Panc1 (cell line): Measurements from ENCODE around the gene ABCC1. TPM values are rescaled to one million over a fixed set of nuclear protein-coding genes. Genes with fewer than 3 reads are reported as not detected.
A peak's percentile ranks its signal among the peaks of the same experiment; 100 is the strongest.

Source experiments
- ATAC-seq: fragments of 200-7000 bp; cut with Tn5 transposase; 2 replicates; pipeline ENCODE4 v1.9.1; 2020; ENCODE audit warnings: mild to moderate bottlenecking, moderate library complexity
- BruUV-seq: library from RNA; stranded (reverse); fragments of 400-500 nt; replicated peaks from 2 replicates; lab custom pipeline; 2021; lab: Mats Ljungman, UMichigan
- CTCF ChIA-PET: fragments of 300-600 bp; sonication (Branson Sonifier 250); formaldehyde crosslinking; loops from one replicate; lab custom pipeline; 2022; ENCODE audit warnings: antibody characterized with exemption; lab: Charles Lee
- POLR2A ChIA-PET: fragments of 300-600 bp; sonication (Branson Sonifier 250); formaldehyde crosslinking; loops from one replicate; lab custom pipeline; 2022; ENCODE audit warnings: antibody characterized with exemption; lab: Charles Lee
- DNase-seq: peaks from one replicate; pipeline ENCODE4 v3.0.0-alpha.2; 2010; ENCODE audit warnings: low read depth, low spot score
- H3K27ac ChIP-seq: 2 replicates; pipeline ENCODE4 v1.5.1; 2011; ENCODE audit warnings: mild to moderate bottlenecking, low read length, inconsistent platforms
- H3K27me3 ChIP-seq: fragments of 200-500 bp; sonication (Bioruptor generic); 2 replicates; pipeline ENCODE4 v1.6.0; 2014; ENCODE audit warnings: low read length, inconsistent platforms; ENCODE audit not compliant: control insufficient read depth, insufficient read depth
- H3K36me3 ChIP-seq: fragments of 200-500 bp; sonication (Bioruptor generic); 2 replicates; pipeline ENCODE4 v1.5.1; 2014; ENCODE audit warnings: inconsistent platforms, mild to moderate bottlenecking, low read length, moderate library complexity; ENCODE audit not compliant: control insufficient read depth, insufficient read depth
- H3K4me1 ChIP-seq: 2 replicates; pipeline ENCODE4 v1.5.1; 2011; ENCODE audit warnings: inconsistent platforms, mild to moderate bottlenecking, low read length, moderate library complexity; ENCODE audit not compliant: control insufficient read depth, insufficient read depth
- H3K4me3 ChIP-seq, 2 experiments: 2 replicates each; pipeline ENCODE4 v1.5.1; 2011 to 2012; ENCODE audit warnings: low read depth in 2 of 2, low read length in 2 of 2, mild to moderate bottlenecking in 2 of 2, inconsistent platforms in 1 of 2, moderate library complexity in 1 of 2
- H3K9me3 ChIP-seq: fragments of 200-500 bp; sonication (Bioruptor generic); 2 replicates; pipeline ENCODE4 v1.5.1; 2014; ENCODE audit warnings: low read depth, mild to moderate bottlenecking, inconsistent platforms, low read length, moderate library complexity; ENCODE audit not compliant: control insufficient read depth, insufficient read depth
- CTCF ChIP-seq: fragments of 450-650 bp; IDR thresholded peaks from 2 replicates; pipeline ENCODE4 v1.5.1; 2017; ENCODE audit warnings: mild to moderate bottlenecking
- POLR2AphosphoS5 ChIP-seq: IDR thresholded peaks from 2 replicates; pipeline ENCODE4 v1.6.1; 2012; ENCODE audit warnings: mild to moderate bottlenecking, low read depth, low read length, moderate library complexity
- SIN3A ChIP-seq: IDR thresholded peaks from 2 replicates; pipeline ENCODE4 v1.6.1; 2012; ENCODE audit warnings: low read depth, mild to moderate bottlenecking, low read length, moderate library complexity, borderline replicate concordance; ENCODE audit not compliant: insufficient read depth
- TCF7L2 ChIP-seq: IDR thresholded peaks from 2 replicates; pipeline ENCODE4 v1.6.1; 2011; ENCODE audit warnings: mild to moderate bottlenecking, low read depth, low read length, inconsistent platforms
- in situ Hi-C: cut with HindIII; loops from 2 replicates; pipeline ENCODE4 v1.10.0; 2016; ENCODE audit warnings: low sequenced_read_pairs, low pct_unique_long_range_greater_than_20kb
- intact Hi-C: fragments of 100-400 bp; cut with micrococcal nuclease; formaldehyde crosslinking; loops from one replicate; pipeline ENCODE4 v1.10.0; 2022; ENCODE audit not compliant: unreplicated experiment
- total RNA-seq: library from RNA; stranded (reverse); gene quantifications from one replicate; pipeline ENCODE4 v1.2.1, GENCODE V29; 2021; ENCODE audit not compliant: unreplicated experiment
- TF ChIP-seq, protein P1 (sequence below), 2 experiments: IDR thresholded peaks; 2 replicates each; pipeline ENCODE4 v1.6.1; 2011 to 2012; ENCODE audit warnings: low read depth in 2 of 2, control low read depth in 1 of 2, low read length in 1 of 2, mild to moderate bottlenecking in 1 of 2, moderate library complexity in 1 of 2; ENCODE audit not compliant: insufficient read depth in 1 of 2

Gene ABCC1
- total RNA-seq, 1 experiment from 2014 or later = 296 TPM

GRCh38 chr16:16111639-16112038 lies 162.2 kb downstream of the ABCC1 start:
- in situ Hi-C loops = no loop called here
- CTCF ChIA-PET = no interaction called here
- no peak for ATAC-seq

DNA sequence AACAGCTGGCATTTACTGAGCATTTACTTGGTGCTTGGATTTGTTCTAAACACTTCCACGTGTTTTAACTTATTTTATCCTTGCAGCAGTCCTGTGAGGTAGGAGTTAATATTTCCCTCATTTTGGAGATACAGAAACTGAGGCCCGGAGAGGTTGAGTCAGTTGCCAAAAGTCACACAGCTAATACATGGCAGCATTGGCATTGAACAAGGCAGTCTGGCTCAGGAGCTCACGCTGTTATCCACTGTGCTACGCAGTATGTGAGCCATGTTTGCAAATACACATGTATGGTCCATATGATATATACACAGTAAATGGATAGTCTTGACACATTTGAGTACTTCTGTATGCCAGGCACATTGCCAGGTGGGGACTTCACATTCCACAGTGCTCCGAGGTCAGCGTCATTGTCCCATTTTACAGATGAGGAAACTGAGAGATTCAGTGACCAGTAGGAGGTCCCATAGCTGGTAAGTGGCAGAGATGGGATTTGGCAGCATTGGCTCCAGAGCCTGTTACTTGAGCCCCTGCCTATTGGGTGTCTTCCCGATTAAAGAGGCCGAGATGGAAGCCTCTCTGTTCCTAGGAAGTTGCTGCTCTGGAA lies 163.1 kb downstream of the ABCC1 start:
- no peak overlapping the region for H3K27ac ChIP-seq
- TF ChIP-seq TCF7L2 (no peak), POLR2AphosphoS5 (no peak), CTCF (no peak)
- peaks cover 22% of the 10 kb centered on the region for H3K36me3 ChIP-seq
- TSS peak; percentile 18 for BruUV-seq
- CTCF ChIA-PET = no interaction called here
- no peak overlapping the region for H3K4me3 ChIP-seq
- DNase-seq (no peak), ATAC-seq (no peak)
- in situ Hi-C loops (no loop called here), intact Hi-C loops (no loop called here)
- no peaks in the 10 kb centered on the region for H3K9me3 ChIP-seq
- POLR2A ChIA-PET = interaction anchor here (0.5 kb wide), 1 partner anchor 1092 kb away, joined by 3 read pairs; no protein-coding TSS in a partner anchor
- no peaks in the 10 kb centered on the region for H3K27me3 ChIP-seq
- no peaks in the 10 kb centered on the region for H3K4me1 ChIP-seq

More at GRCh38 chr16:16111639-16112038, 162.2 kb downstream of the ABCC1 start:
- no peak for DNase-seq
- Histone ChIP-seq H3K27me3 (no peaks in the 10 kb centered on the region), H3K4me1 (no peaks in the 10 kb centered on the region), H3K9me3 (no peaks in the 10 kb centered on the region), H3K36me3 (peaks cover 27% of the 10 kb centered on the region), H3K27ac (no peak overlapping the region), H3K4me3 (no peak overlapping the region)
- TF ChIP-seq CTCF (no peak), POLR2AphosphoS5 (no peak), SIN3A (no peak), TCF7L2 (no peak)
- TF ChIP-seq, protein P1, sequence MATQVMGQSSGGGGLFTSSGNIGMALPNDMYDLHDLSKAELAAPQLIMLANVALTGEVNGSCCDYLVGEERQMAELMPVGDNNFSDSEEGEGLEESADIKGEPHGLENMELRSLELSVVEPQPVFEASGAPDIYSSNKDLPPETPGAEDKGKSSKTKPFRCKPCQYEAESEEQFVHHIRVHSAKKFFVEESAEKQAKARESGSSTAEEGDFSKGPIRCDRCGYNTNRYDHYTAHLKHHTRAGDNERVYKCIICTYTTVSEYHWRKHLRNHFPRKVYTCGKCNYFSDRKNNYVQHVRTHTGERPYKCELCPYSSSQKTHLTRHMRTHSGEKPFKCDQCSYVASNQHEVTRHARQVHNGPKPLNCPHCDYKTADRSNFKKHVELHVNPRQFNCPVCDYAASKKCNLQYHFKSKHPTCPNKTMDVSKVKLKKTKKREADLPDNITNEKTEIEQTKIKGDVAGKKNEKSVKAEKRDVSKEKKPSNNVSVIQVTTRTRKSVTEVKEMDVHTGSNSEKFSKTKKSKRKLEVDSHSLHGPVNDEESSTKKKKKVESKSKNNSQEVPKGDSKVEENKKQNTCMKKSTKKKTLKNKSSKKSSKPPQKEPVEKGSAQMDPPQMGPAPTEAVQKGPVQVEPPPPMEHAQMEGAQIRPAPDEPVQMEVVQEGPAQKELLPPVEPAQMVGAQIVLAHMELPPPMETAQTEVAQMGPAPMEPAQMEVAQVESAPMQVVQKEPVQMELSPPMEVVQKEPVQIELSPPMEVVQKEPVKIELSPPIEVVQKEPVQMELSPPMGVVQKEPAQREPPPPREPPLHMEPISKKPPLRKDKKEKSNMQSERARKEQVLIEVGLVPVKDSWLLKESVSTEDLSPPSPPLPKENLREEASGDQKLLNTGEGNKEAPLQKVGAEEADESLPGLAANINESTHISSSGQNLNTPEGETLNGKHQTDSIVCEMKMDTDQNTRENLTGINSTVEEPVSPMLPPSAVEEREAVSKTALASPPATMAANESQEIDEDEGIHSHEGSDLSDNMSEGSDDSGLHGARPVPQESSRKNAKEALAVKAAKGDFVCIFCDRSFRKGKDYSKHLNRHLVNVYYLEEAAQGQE (IDR thresholded peaks at IDR 0.05; ENCODE audit: insufficient read depth in 1 of 2, low read depth in 2 of 2, low read length in 1 of 2) = no peak
- no TSS peak for BruUV-seq
- POLR2A ChIA-PET = no interaction called here
- intact Hi-C loops = no loop called here
